Hypothalamus (tissue), 51 donors: ENCODE measurements around the gene OPTC.

Source experiments
- DNase-seq, 51 donors: peaks; one replicate each; lab custom pipeline; 2025; lab: John Stamatoyannopoulos, UW

The OPTC gene

GRCh38 chr1:203528063-203528462, 34.1 kb downstream of the OPTC start:
- DNase-seq, result no peak

GRCh38 chr1:203528976-203529835, 35.3 kb downstream of the OPTC start:
- no peak for DNase-seq

GRCh38 chr1:203531063-203531462, 37.1 kb downstream of the OPTC start:
- no peak for DNase-seq

GRCh38 chr1:203534012-203534411, 40.1 kb downstream of the OPTC start:
- DNase-seq, result no peak

- DNase-seq, result peak in 2 of 51 donors; percentile 23 to 30
Measured at GRCh38 chr1:203534526-203534925, 40.6 kb downstream of the OPTC start.

GRCh38 chr1:203536575-203536974, 42.6 kb downstream of the OPTC start:
- DNase-seq, result no peak

GRCh38 chr1:203536980-203537455, 43.1 kb downstream of the OPTC start:
- no peak for DNase-seq

GRCh38 chr1:203537806-203538464, 44.0 kb downstream of the OPTC start:
- no peak for DNase-seq

- DNase-seq, result no peak
Measured at GRCh38 chr1:203538726-203539125, 44.8 kb downstream of the OPTC start.

GRCh38 chr1:203539831-203540546, 46.0 kb downstream of the OPTC start:
- no peak for DNase-seq

- no peak for DNase-seq
Measured at GRCh38 chr1:203544485-203544884, 50.5 kb downstream of the OPTC start.

- peak in 2 of 51 donors; percentile 14 to 17 for DNase-seq
Measured at GRCh38 chr1:203544978-203545816, 51.2 kb downstream of the OPTC start.

- DNase-seq, result no peak
Measured at GRCh38 chr1:203546274-203546673, 52.3 kb downstream of the OPTC start.

- DNase-seq, result no peak
Measured at GRCh38 chr1:203547147-203547546, 53.2 kb downstream of the OPTC start.

GRCh38 chr1:203547771-203548421, 53.9 kb downstream of the OPTC start:
- DNase-seq, result no peak

GRCh38 chr1:203548892-203549291, 54.9 kb downstream of the OPTC start:
- no peak for DNase-seq

GRCh38 chr1:203549309-203549708, 55.4 kb downstream of the OPTC start:
- no peak for DNase-seq

- DNase-seq, result no peak
Measured at GRCh38 chr1:203550846-203551245, 56.9 kb downstream of the OPTC start.

- DNase-seq, result no peak
Measured at GRCh38 chr1:203551550-203551949, 57.6 kb downstream of the OPTC start.

GRCh38 chr1:203553496-203553895, 59.5 kb downstream of the OPTC start:
- no peak for DNase-seq
